ENCODE results near the gene RBBP7. TPM values are rescaled to one million over a fixed set of nuclear protein-coding genes. Genes with fewer than 3 reads are reported as not detected.

RBBP7 gene
- total RNA-seq, 1 experiment from 2014 or later, result 146 TPM

DNA sequence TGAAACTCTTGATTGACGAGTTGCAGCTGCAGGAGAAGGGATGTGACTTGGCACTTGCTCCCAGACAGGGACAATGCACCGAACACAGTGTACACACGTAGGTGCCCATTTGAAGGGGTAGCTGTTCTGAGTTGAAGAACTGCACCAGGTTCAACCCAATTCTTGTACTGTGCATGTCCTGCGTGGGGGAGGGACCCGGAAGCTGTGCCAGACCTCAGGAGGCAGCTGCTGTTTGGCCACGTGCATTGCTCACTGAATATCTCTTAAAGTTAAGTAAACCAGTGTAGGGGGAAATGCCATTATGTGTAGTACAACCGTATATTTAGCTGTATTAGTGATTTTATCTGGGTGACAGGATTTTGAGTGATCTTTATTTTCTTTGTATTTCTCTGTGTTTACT is 12.0 kb upstream of the RBBP7 start:
- no peaks in the 10 kb centered on the region for H3K36me3 ChIP-seq (ENCODE audit: control insufficient read depth in 1 of 2, insufficient read depth in 2 of 2, low read length in 2 of 2)
- POLR2A ChIA-PET, result interaction anchor here (0.6 to 2.0 kb wide), 4 partner anchors 8 to 179 kb away, joined by 3 to 11 read pairs (median 5); no protein-coding TSS in a partner anchor
- intact Hi-C loops (cut with micrococcal nuclease), result no loop called here
- H3K9me3 ChIP-seq (ENCODE audit: control insufficient read depth in 1 of 2, insufficient read depth in 1 of 2, low read depth in 1 of 2, low read length in 2 of 2), result no peaks in the 10 kb centered on the region
- no peaks in the 10 kb centered on the region for H3K9me2 ChIP-seq (ENCODE audit: insufficient read depth)
- H3K4me1 ChIP-seq (ENCODE audit: control insufficient read depth in 1 of 2, insufficient read depth in 2 of 2, low read length in 2 of 2), result peaks cover 3 to 9% of the 10 kb centered on the region in 2 experiments; a peak in 3 of 4 replicates
- RAD21 ChIA-PET (ENCODE audit: low non-redundant PET in 1 of 2, low total read pairs in 2 of 2, uncharacterized antibody in 2 of 2, unreplicated experiment in 2 of 2), result interaction anchor here (0.9 to 2.3 kb wide), 3 partner anchors 65 to 164 kb away, joined by 3 to 13 read pairs (median 8); partner anchors contain the start of gene REPS2 (in 1 of the 2)
- no peak for DNase-seq (ENCODE audit: low read depth, low spot score)
- H3K4me3 ChIP-seq (replicated peaks in 1 of 2; ENCODE audit: low read depth in 1 of 2, low read length in 2 of 2), result peak overlapping the region; percentile 41 to 58
- TF ChIP-seq SP1 (IDR thresholded peaks at IDR 0.05; ENCODE audit: low read depth) (no peak), ELF1 (IDR thresholded peaks at IDR 0.05; ENCODE audit: borderline replicate concordance, low read depth) (peak; percentile 14; the same call in 1 of the 2 replicates)
- TF ChIP-seq, protein P1, sequence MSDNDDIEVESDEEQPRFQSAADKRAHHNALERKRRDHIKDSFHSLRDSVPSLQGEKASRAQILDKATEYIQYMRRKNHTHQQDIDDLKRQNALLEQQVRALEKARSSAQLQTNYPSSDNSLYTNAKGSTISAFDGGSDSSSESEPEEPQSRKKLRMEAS (IDR thresholded peaks at IDR 0.05), result peak; percentile 67
- no peaks in the 10 kb centered on the region for H3K79me2 ChIP-seq (ENCODE audit: insufficient read depth, low read length)
- no peaks in the 10 kb centered on the region for H4K20me1 ChIP-seq (ENCODE audit: insufficient read depth)
- 0 out of 2 replicates have a peak overlapping the region, but pooled peaks have one; percentile 10 for H3K27ac ChIP-seq (ENCODE audit: low read depth, low read length)
- peak overlapping the region; percentile 83 for H3K4me2 ChIP-seq (ENCODE audit: low read length)
- ATAC-seq, result peak; percentile 52
- peak overlapping the region; percentile 63 for H3K9ac ChIP-seq (ENCODE audit: low read length)
- peak overlapping the region; percentile 78 for H2AFZ ChIP-seq (ENCODE audit: low read depth, low read length, poor library complexity, severe bottlenecking)
- no peaks in the 10 kb centered on the region for H3K27me3 ChIP-seq (ENCODE audit: insufficient read depth, low read length)
- CTCF ChIA-PET, result interaction anchor here (0.7 to 5.5 kb wide), 9 partner anchors 8 to 201 kb away, joined by 3 to 88 read pairs (median 6); partner anchors contain the start of gene RBBP7
- BruUV-seq (replicated peaks), result no TSS peak

DNA sequence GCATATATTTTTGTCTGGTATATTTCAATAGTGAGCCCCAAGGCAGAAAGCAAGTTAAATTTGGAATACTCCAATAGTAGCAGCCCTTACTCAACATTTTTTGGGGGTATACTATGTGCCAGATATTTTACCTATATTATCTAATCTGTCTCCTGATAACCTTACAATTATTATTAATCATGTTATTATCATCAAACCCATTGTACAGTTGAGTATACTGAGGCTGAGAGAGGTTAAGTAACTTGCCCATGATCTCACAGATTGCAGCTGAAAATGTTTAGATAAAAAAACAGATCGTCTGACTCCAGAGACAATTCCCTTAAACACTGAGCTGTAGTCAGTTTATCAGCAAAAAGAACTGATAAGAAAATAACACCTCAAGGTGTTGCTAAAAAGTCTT is 6.5 kb upstream of the RBBP7 start:
- no peaks in the 10 kb centered on the region for H3K9me2 ChIP-seq (ENCODE audit: insufficient read depth)
- H3K36me3 ChIP-seq (ENCODE audit: control insufficient read depth in 1 of 2, insufficient read depth in 2 of 2, low read length in 2 of 2), result no peaks in the 10 kb centered on the region
- H3K9me3 ChIP-seq (ENCODE audit: control insufficient read depth in 1 of 2, insufficient read depth in 1 of 2, low read depth in 1 of 2, low read length in 2 of 2), result no peaks in the 10 kb centered on the region
- H3K27me3 ChIP-seq (ENCODE audit: insufficient read depth, low read length), result no peaks in the 10 kb centered on the region
- H3K4me1 ChIP-seq (ENCODE audit: control insufficient read depth in 1 of 2, insufficient read depth in 2 of 2, low read length in 2 of 2), result no peaks in the 10 kb centered on the region
- intact Hi-C loops (cut with micrococcal nuclease), result no loop called here
- H3K9ac ChIP-seq (ENCODE audit: low read length), result no peak overlapping the region
- H3K79me2 ChIP-seq (ENCODE audit: insufficient read depth, low read length), result no peaks in the 10 kb centered on the region
- ChIA-PET CTCF (no interaction called here), POLR2A (no interaction called here), RAD21 (ENCODE audit: low non-redundant PET in 1 of 2, low total read pairs in 2 of 2, uncharacterized antibody in 2 of 2, unreplicated experiment in 2 of 2) (no interaction called here)
- no TSS peak for BruUV-seq (replicated peaks)
- H3K4me2 ChIP-seq (ENCODE audit: low read length), result no peak overlapping the region
- no peak for TF ChIP-seq POLR2A (IDR thresholded peaks at IDR 0.05; ENCODE audit: borderline replicate concordance, extremely low read depth, insufficient read depth, insufficient read length)
- ATAC-seq (no peak), DNase-seq (ENCODE audit: low read depth, low spot score) (no peak)
- no peaks in the 10 kb centered on the region for H4K20me1 ChIP-seq (ENCODE audit: insufficient read depth)
- no peak overlapping the region for H3K4me3 ChIP-seq (replicated peaks in 1 of 2; ENCODE audit: low read depth in 1 of 2, low read length in 2 of 2)
- H3K27ac ChIP-seq (ENCODE audit: low read depth, low read length), result no peak overlapping the region
- no peak overlapping the region for H2AFZ ChIP-seq (ENCODE audit: low read depth, low read length, poor library complexity, severe bottlenecking)

All from HCT116 (cell line).